H1 (cell line): ENCODE results near the gene TNRC6B. TPM values are rescaled to one million over a fixed set of nuclear protein-coding genes. Genes with fewer than 3 reads are reported as not detected.

Source experiments
- CTCF ChIA-PET: fragments of 300-600 bp; sonication (Branson Sonifier 250); formaldehyde crosslinking; loops from one replicate; lab custom pipeline; 2021; ENCODE audit not compliant: partially characterized antibody; lab: Charles Lee
- POLR2A ChIA-PET: fragments of 300-600 bp; sonication (Branson Sonifier 250); formaldehyde crosslinking; loops from one replicate; lab custom pipeline; 2021; ENCODE audit warnings: inconsistent platforms; ENCODE audit not compliant: partially characterized antibody; lab: Charles Lee
- DNase-seq, 2 experiments: peaks; one replicate each; pipeline versions ENCODE4 v3.0.0 to v3.0.0-alpha.2; 2010 to 2022; ENCODE audit warnings: low spot score in 2 of 2, low read depth in 1 of 2, mixed read lengths in 1 of 2
- FAIRE-seq: peaks from 2 replicates; lab custom pipeline; 2011; peaks lifted over from hg19 to GRCh38; lab: Jason Lieb, UNC
- H2AFZ ChIP-seq: 2 replicates; pipeline ENCODE4 v1.8.1; 2012; ENCODE audit warnings: low read length, inconsistent platforms
- H2AK5ac ChIP-seq: 2 replicates; pipeline ENCODE4 v1.6.1; 2013; ENCODE audit warnings: low read depth, low read length
- H2BK120ac ChIP-seq: replicated peaks from 2 replicates; pipeline ENCODE3; 2013; ENCODE audit warnings: low read depth, low read length, inconsistent platforms
- H2BK12ac ChIP-seq: 2 replicates; pipeline ENCODE4 v1.6.1; 2013; ENCODE audit warnings: low read depth, low read length
- H2BK15ac ChIP-seq: 2 replicates; pipeline ENCODE4 v1.6.1; 2013; ENCODE audit warnings: low read length
- H2BK20ac ChIP-seq: 2 replicates; pipeline ENCODE4 v1.6.1; 2013; ENCODE audit warnings: low read length
- H2BK5ac ChIP-seq: 2 replicates; pipeline ENCODE4 v1.6.1; 2013; ENCODE audit warnings: low read depth, low read length
- H3K14ac ChIP-seq: 2 replicates; pipeline ENCODE4 v1.6.1; 2013; ENCODE audit warnings: inconsistent platforms; ENCODE audit not compliant: insufficient read length
- H3K18ac ChIP-seq: 2 replicates; pipeline ENCODE4 v1.6.1; 2013; ENCODE audit warnings: low read length; ENCODE audit errors: extremely low read depth
- H3K23ac ChIP-seq: 2 replicates; pipeline ENCODE4 v1.6.1; 2013; ENCODE audit warnings: inconsistent platforms; ENCODE audit not compliant: insufficient read length
- H3K23me2 ChIP-seq: 2 replicates; pipeline ENCODE4 v1.6.1; 2013; ENCODE audit warnings: low read depth, low read length
- H3K27ac ChIP-seq: 2 replicates; pipeline ENCODE4 v1.6.1; 2011; ENCODE audit warnings: low read depth, low read length, inconsistent platforms
- H3K27me3 ChIP-seq, 4 experiments: replicated peaks in 1 of 4; 1 replicate in 1 of 4; 2 replicates in 3 of 4; pipeline versions ENCODE4 v1.6.1 to v1.8.1; 2011 to 2013; ENCODE audit warnings: low read length in 3 of 4, mild to moderate bottlenecking in 3 of 4, inconsistent platforms in 2 of 4, mixed read lengths in 2 of 4, moderate library complexity in 1 of 4; ENCODE audit not compliant: control insufficient read depth in 3 of 4, insufficient read depth in 3 of 4; ENCODE audit errors: extremely low read depth in 1 of 4
- H3K36me3 ChIP-seq, 4 experiments: 2 replicates each; pipeline versions ENCODE4 v1.6.1 to v1.8.1; 2011 to 2013; ENCODE audit warnings: mild to moderate bottlenecking in 4 of 4, low read length in 3 of 4, moderate library complexity in 2 of 4, control low read depth in 1 of 4, inconsistent platforms in 1 of 4; ENCODE audit not compliant: insufficient read depth in 4 of 4, control insufficient read depth in 2 of 4
- H3K4ac ChIP-seq: replicated peaks from 2 replicates; pipeline ENCODE3; 2013; ENCODE audit warnings: low read length, low read depth, mixed read lengths, inconsistent platforms; ENCODE audit not compliant: insufficient read length
- H3K4me1 ChIP-seq, 4 experiments: replicated peaks in 1 of 4; 1 replicate in 1 of 4; 2 replicates in 3 of 4; pipeline versions ENCODE4 v1.6.1 to v1.8.1; 2011 to 2013; ENCODE audit warnings: low read length in 3 of 4, inconsistent platforms in 2 of 4, mixed read lengths in 1 of 4; ENCODE audit not compliant: insufficient read depth in 4 of 4, control insufficient read depth in 3 of 4
- H3K4me2 ChIP-seq, 2 experiments: 2 replicates each; pipeline versions ENCODE4 v1.6.1 to v1.8.1; 2011 to 2013; ENCODE audit warnings: low read depth in 2 of 2, low read length in 2 of 2, control low read depth in 1 of 2, inconsistent platforms in 1 of 2, mild to moderate bottlenecking in 1 of 2; ENCODE audit not compliant: insufficient read depth in 1 of 2
- H3K4me3 ChIP-seq, 4 experiments: fragments of 200-600, 300-600 bp in 1 of 4; sonication (generic), shearing (Covaris generic), sonication (Bioruptor Twin) in 1 of 4; 2 replicates each; pipeline versions ENCODE4 v1.5.1 to v1.8.1; 2011 to 2016; ENCODE audit warnings: low read length in 4 of 4, low read depth in 3 of 4, control low read depth in 2 of 4, inconsistent platforms in 2 of 4, mild to moderate bottlenecking in 2 of 4, mixed read lengths in 1 of 4, moderate library complexity in 1 of 4; ENCODE audit not compliant: insufficient read depth in 2 of 4; ENCODE audit errors: extremely low read depth in 1 of 4
- H3K56ac ChIP-seq: replicated peaks from 2 replicates; pipeline ENCODE3; 2013; ENCODE audit warnings: low read depth, mild to moderate bottlenecking, mixed read lengths, low read length, inconsistent platforms; ENCODE audit not compliant: insufficient read length
- H3K79me1 ChIP-seq: 2 replicates; pipeline ENCODE4 v1.6.1; 2013; ENCODE audit warnings: low read depth, low read length, control low read depth
- H3K79me2 ChIP-seq, 2 experiments: 2 replicates each; pipeline versions ENCODE4 v1.6.1 to v1.8.1; 2012 to 2013; ENCODE audit warnings: low read length in 2 of 2, mild to moderate bottlenecking in 2 of 2, inconsistent platforms in 1 of 2; ENCODE audit not compliant: insufficient read depth in 2 of 2, control insufficient read depth in 1 of 2
- H3K9ac ChIP-seq, 4 experiments: replicated peaks in 1 of 4; 1 replicate in 1 of 4; 2 replicates in 3 of 4; pipeline versions ENCODE4 v1.6.1 to v1.8.1; 2011 to 2013; ENCODE audit warnings: low read depth in 3 of 4, low read length in 3 of 4, control low read depth in 2 of 4, mild to moderate bottlenecking in 2 of 4, moderate library complexity in 2 of 4, inconsistent platforms in 1 of 4; ENCODE audit errors: extremely low read depth in 1 of 4
- H3K9me3 ChIP-seq, 2 experiments: 2 replicates each; pipeline versions ENCODE4 v1.6.1 to v1.8.1; 2012 to 2013; ENCODE audit warnings: mild to moderate bottlenecking in 2 of 2, moderate library complexity in 2 of 2, control low read depth in 1 of 2, inconsistent platforms in 1 of 2, low read depth in 1 of 2, low read length in 1 of 2, mixed read lengths in 1 of 2; ENCODE audit not compliant: insufficient read depth in 2 of 2
- H4K20me1 ChIP-seq, 2 experiments: replicated peaks in 1 of 2; 2 replicates each; pipeline versions ENCODE3 to v1.8.1; 2011 to 2013; ENCODE audit warnings: inconsistent platforms in 2 of 2, low read length in 2 of 2, mild to moderate bottlenecking in 1 of 2; ENCODE audit not compliant: insufficient read depth in 2 of 2, control insufficient read depth in 1 of 2
- H4K5ac ChIP-seq: 2 replicates; pipeline ENCODE4 v1.6.1; 2013; ENCODE audit warnings: low read length, low read depth, mixed read lengths, inconsistent platforms; ENCODE audit not compliant: insufficient read length
- H4K8ac ChIP-seq: 2 replicates; pipeline ENCODE4 v1.8.0; 2013; ENCODE audit warnings: mild to moderate bottlenecking, moderate library complexity, low read length, inconsistent platforms; ENCODE audit not compliant: insufficient read depth; ENCODE audit errors: extremely low read depth
- H4K91ac ChIP-seq: replicated peaks from 2 replicates; pipeline ENCODE3; 2013; ENCODE audit warnings: low read length, mixed read lengths, inconsistent platforms; ENCODE audit not compliant: insufficient read length
- CBX5 ChIP-seq: fragments of 300-800, 300-1000 bp; sonication (generic); IDR thresholded peaks from 2 replicates; pipeline ENCODE4 v1.7.1; 2016; ENCODE audit warnings: antibody characterized with exemption, low read length, low read depth
- FOSL1 ChIP-seq: IDR thresholded peaks from 2 replicates; pipeline ENCODE4 v1.6.1; 2011; ENCODE audit warnings: mild to moderate bottlenecking, low read depth, low read length, moderate library complexity; ENCODE audit not compliant: insufficient read depth
- HDAC6 ChIP-seq: IDR thresholded peaks from one replicate; pipeline ENCODE4 v1.7.1; 2012; ENCODE audit warnings: low read depth, mild to moderate bottlenecking, inconsistent platforms, low read length, moderate library complexity
- KDM1A ChIP-seq: fragments of 200-600, 300-600 bp; sonication (generic); IDR thresholded peaks from 2 replicates; pipeline ENCODE4 v1.7.1; 2016; ENCODE audit warnings: mild to moderate bottlenecking, low read length, borderline replicate concordance
- NANOG ChIP-seq: IDR thresholded peaks from 2 replicates; pipeline ENCODE4 v1.6.1; 2011; ENCODE audit warnings: low read length, low read depth, mild to moderate bottlenecking, inconsistent platforms; ENCODE audit not compliant: insufficient read depth, poor library complexity, severe bottlenecking
- SIRT6 ChIP-seq: IDR thresholded peaks from one replicate; pipeline ENCODE4 v1.7.1; 2012; ENCODE audit warnings: low read length, inconsistent platforms
- WGBS, 2 experiments: shearing (Covaris generic) in 1 of 2; methylation state at CpG; one replicate each; pipeline versions ENCODE4 v1.1.6 to v1.1.7; 2013 to 2015; ENCODE audit warnings: low lambda C conversion rate in 2 of 2, mixed read lengths in 2 of 2, inconsistent platforms in 1 of 2, low coverage in 1 of 2, missing lambda C conversion rate in 1 of 2; ENCODE audit not compliant: insufficient replicate concordance in 2 of 2, insufficient coverage in 1 of 2, insufficient read length in 1 of 2; ENCODE audit errors: extremely low coverage in 1 of 2, missing lambda C conversion rate in 1 of 2; 5-methylcytosine and 5-hydroxymethylcytosine counted together
- polyA plus RNA-seq, 7 experiments: library from polyadenylated mRNA; depleted of rRNA in 3 of 7; stranded (reverse) in 5 of 7; unstranded in 2 of 7; fragments of >200 nt in 5 of 7; fragments of 200-250 nt in 2 of 7; gene quantifications; 1 replicate in 5 of 7; 2 replicates in 1 of 7; 4 replicates in 1 of 7; pipeline versions ENCODE4 v1.2.1 to v1.2.3, GENCODE V29; 2011 to 2013; ENCODE audit warnings: missing spikeins in 2 of 7, mixed read lengths in 2 of 7
- total RNA-seq: library from RNA; stranded (reverse); fragmentation: NEBNext Ultra II Directional; extraction: Animal tissue kit (Norgen Biotek cat#: 25700); gene quantifications from 2 replicates; pipeline ENCODE4 v1.2.1, GENCODE V29; 2021
- TF ChIP-seq, protein P1 (sequence below): IDR thresholded peaks from 2 replicates; pipeline ENCODE4 v1.6.1; 2012; ENCODE audit warnings: inconsistent platforms

Gene TNRC6B
- total and polyA plus RNA-seq, 2 of the 8 experiments (the other 6 are each of a cell fraction or from before 2014, with no cell fraction given), result 12.5 to 48.9 TPM

DNA sequence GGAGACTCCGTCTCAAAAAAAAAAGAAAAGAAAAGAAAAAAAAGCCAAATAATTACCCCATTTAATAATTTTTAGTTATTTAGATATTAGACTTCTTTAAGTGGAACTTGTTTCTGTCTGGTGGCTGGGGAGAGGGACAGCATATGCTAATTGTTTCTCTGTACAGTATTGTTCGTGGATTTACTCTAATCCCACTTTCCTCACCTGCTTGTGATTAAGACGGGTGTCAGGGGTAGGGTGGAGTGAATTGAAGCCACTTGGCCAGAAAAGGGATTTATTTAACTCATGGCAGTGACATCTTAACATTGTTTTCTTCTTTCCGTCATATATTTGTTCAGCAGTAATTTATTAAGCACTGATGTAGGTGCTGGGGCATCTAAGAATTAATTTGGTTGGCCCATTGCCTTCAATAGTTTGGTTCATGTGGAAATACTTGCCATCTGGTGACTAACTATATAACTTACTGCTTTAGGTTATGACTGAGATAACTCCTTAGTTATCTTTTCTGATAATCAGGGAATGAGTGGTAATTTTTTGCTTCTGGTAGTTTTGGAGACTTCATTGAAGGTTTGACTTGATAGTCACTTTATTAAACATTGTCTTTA lies 4.6 kb downstream of the TNRC6B start:
- Histone ChIP-seq H3K23me2 (peaks cover 7% of the 10 kb centered on the region), H4K20me1 (peaks cover 16 to 17% of the 10 kb centered on the region in 2 experiments), H3K56ac (no peak overlapping the region), H2BK15ac (no peak overlapping the region), H2AK5ac (no peak overlapping the region), H3K4me2 (peak overlapping the region in 1 of 2 experiments; percentile 57; a peak in 2 of 4 replicates), H3K9me3 (no peaks in the 10 kb centered on the region), H3K36me3 (no peaks in the 10 kb centered on the region), H3K27ac (no peak overlapping the region), H2BK12ac (no peak overlapping the region), H3K18ac (no peak overlapping the region), H3K9ac (no peak overlapping the region), H2BK20ac (no peak overlapping the region), H2AFZ (no peak overlapping the region), H4K91ac (no peak overlapping the region), H3K79me1 (peaks cover 15% of the 10 kb centered on the region), H3K4me3 (no peak overlapping the region; a peak in 1 of 8 replicates), H3K27me3 (no peaks in the 10 kb centered on the region), H3K4ac (no peak overlapping the region), H3K23ac (no peak overlapping the region), H3K4me1 (peaks cover 7 to 14% (median 11%) of the 10 kb centered on the region in 4 experiments; a peak in 6 of 7 replicates), H3K79me2 (peaks cover 67 to 95% of the 10 kb centered on the region in 2 experiments), H3K14ac (no peak overlapping the region), H4K8ac (no peak overlapping the region), H4K5ac (no peak overlapping the region), H2BK120ac (no peak overlapping the region), H2BK5ac (no peak overlapping the region)
- FAIRE-seq, result no peak
- POLR2A ChIA-PET, result interaction anchor here (0.7 to 9.1 kb wide), 5 partner anchors 9 to 25 kb away, joined by 3 to 224 read pairs (median 4); no protein-coding TSS in a partner anchor
- CTCF ChIA-PET, result interaction anchor here (1.0 to 3.6 kb wide), 2 partner anchors 10 to 11 kb away, joined by 3 to 28 read pairs; no protein-coding TSS in a partner anchor
- no peak for DNase-seq
- 92% methylated on average over 3 of the region's 4 CpGs; no CpG with 5 or more reads in 1 of the 2 experiments for WGBS, 2 experiments
- TF ChIP-seq HDAC6 (no peak), SIRT6 (no peak), CBX5 (no peak), NANOG (no peak), FOSL1 (no peak), KDM1A (no peak)
- TF ChIP-seq, protein P1, sequence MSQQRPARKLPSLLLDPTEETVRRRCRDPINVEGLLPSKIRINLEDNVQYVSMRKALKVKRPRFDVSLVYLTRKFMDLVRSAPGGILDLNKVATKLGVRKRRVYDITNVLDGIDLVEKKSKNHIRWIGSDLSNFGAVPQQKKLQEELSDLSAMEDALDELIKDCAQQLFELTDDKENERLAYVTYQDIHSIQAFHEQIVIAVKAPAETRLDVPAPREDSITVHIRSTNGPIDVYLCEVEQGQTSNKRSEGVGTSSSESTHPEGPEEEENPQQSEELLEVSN, result no peak
